GM21528 (cell line): ENCODE results near the gene POLR3K.

Source experiments
- ATAC-seq: cut with Tn5 transposase; IDR thresholded peaks from one replicate; pipeline ENCODE4 v1.9.1; 2021; ENCODE audit warnings: mild to moderate bottlenecking, moderate library complexity; ENCODE audit not compliant: unreplicated experiment, low FRiP score

Gene POLR3K

DNA sequence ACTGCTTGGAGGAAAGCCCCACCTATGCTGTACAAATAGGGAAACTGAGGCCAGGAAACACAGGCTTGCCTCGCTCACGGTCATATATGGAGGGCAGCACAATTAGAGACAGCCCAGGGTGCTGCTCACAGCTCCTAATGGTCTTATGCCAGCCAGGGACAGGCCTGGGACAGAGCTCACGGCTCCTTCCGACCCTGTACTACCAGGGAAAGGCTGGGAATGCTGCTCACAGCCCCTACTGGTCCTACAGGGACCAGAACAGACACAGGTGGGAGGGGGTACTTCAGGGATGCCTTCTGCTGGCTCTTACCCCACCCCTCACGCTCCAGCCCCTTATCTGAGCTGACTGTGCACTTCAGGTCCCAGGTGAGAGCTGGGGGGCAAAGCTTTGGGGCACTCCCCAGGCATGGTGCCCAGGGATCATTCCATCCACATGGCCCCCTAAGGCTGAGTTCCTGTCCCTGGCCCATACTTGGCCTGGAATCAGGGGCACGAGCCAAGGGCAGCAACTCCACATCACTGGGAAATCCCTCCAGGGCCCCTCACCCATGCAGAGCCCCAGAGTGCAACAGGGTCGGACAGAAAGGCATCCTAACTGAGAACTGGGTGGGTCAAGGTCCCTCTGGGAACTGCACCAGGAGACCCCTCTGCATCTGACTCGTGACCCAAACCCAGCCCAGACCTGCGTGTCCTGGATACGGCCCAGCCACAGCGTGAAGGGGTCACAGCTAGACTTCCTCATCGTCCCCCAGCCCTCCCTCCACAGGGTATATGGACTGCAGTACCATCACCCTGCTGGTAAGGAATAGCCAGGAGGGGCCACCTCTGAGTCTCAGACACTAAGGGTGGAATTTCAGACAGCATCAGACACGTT is 13.1 kb upstream of the POLR3K start:
- ATAC-seq: no peak

DNA sequence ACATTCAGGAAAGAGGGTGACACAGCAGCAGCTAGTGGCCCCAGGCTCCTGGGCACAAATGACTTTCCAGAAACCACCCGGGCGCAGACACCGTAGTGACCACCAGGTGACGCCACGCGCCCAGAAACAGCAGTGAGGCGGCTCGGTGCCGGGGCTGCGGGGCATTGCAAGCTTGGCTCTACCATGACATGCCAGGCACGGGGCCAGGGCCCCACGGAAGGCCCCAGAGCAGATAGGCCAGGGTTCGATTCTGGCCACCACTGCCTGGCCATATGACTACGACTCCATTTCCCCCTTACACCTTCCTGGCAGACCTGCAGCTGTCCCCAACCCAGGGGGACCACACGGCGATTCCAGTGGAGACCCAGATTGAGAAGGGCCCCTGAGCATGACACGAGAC is 12.3 kb upstream of the POLR3K start:
- ATAC-seq: no peak

- no peak for ATAC-seq
Observed at GRCh38 chr16:64914-65255, 11.5 kb upstream of the POLR3K start.

GRCh38 chr16:63998-64913 is 10.8 kb upstream of the POLR3K start:
- ATAC-seq: no peak

GRCh38 chr16:63466-63865 is 10.1 kb upstream of the POLR3K start:
- no peak for ATAC-seq

DNA sequence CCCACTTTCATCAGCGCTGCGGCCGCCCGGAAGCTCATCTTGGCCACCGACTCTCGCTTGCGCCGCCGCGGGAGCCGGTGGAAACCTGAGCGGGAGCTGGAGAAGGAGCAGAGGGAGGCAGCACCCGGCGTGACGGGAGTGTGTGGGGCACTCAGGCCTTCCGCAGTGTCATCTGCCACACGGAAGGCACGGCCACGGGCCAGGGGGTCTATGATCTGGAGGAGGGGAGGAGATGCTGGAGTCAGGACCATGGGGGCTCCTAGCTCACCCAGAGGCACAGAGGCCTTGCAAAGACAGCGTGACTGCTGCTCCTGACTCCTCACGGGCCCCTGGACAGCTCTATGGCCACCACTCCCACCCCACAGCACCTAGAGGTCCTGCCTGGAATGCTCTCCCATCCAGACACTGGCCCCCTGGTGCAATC is 9.6 kb upstream of the POLR3K start:
- ATAC-seq: no peak

GRCh38 chr16:62283-62967 is 9.0 kb upstream of the POLR3K start:
- no peak for ATAC-seq

- ATAC-seq: no peak
Observed at GRCh38 chr16:61879-62281, 8.5 kb upstream of the POLR3K start.

- ATAC-seq: no peak
Observed at GRCh38 chr16:60929-61878, 7.8 kb upstream of the POLR3K start.

DNA sequence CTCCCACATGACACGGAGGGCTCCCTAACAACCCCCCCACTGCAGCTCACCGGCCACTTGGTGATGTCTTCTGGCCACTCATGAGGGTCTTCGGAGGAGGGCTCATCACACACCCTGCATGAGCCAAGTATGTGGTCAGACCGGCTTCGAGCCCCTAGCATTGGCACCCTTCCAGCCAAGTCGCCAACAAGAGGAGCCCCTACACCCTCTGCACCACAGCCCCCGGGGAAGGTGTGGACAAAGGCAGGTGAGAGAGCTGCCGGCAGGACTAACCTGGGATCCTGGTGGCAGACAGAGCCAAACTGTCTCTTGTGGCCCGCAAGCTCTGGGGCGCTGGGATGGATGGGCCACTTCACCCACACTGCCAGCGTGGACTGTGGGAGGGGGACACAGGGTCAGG is 6.8 kb upstream of the POLR3K start:
- no peak for ATAC-seq

- ATAC-seq: no peak
Observed at GRCh38 chr16:59440-60059, 6.1 kb upstream of the POLR3K start.

DNA sequence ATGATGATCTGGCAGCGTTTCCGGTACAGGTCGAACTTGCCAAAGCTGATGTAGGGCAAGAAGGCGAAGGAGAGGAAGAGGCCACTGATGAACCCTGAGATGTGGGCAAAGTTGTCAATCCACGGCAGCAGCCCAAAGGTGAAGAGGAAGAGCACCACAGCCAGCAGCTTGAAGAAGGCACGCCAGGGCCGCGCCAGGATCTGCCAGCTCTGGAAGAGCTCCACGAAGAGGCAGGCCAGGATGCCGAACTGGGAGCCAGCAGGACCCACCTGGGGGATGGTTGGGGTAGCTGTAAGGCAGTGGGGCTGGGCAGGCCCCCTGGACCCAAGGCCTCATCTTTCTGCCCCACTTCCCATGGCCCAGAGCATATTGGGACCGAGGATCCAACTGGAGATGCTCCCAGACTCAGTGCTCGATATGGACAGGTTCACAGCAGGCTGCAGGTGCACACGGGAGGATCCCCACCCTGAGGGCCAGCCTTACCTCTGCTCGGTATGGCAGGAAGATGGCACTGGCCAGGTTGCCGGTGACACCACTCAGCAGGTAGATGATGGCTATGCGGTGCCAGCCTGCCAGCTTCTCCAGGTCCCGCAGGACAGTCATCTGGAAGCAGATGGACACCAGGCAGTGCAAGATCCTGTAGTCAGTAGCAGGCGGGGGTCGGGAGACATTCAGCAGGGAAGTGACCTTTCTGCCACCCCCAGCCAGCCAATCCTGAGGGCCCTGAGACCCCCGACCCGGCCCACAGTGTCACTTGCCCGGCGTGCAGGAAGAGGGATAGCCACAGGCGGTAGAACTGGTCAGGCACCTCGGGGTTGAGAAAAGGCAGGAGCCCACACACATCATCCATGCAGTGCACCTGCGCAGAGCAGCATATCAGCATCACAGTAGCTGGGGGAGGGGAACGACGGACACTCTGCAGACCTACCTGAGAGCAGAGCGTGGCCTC is 5.4 kb upstream of the POLR3K start:
- ATAC-seq: no peak

- ATAC-seq: no peak
Observed at GRCh38 chr16:57711-58110, 4.3 kb upstream of the POLR3K start.

GRCh38 chr16:56231-56927 is 3.0 kb upstream of the POLR3K start:
- ATAC-seq: no peak

DNA sequence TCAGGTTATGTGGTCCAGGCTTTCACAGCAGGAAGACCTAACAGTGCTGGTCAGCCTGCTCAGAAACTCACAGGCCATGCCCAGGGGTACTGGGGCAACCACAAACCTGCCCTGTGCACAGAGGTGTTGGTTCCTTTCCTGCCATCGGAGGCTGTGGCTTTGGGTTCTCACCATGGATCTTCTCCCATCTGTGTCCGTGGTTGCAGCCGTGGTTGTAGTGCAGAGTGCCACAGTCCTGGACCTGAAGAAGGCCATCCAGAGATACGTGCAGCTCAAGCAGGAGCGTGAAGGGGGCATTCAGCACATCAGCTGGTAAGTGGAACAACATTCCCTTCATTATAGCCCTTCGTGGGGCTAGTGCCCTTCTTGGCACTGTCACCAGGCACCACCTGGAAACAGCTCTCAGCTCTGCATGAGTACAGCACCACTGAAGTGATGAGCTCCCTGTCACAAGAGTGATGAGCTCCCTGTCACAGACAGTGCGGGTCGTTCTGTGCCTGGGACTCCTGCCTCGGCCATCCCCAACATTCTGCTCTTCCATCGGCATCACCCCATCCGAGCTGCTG is 2.2 kb upstream of the POLR3K start:
- ATAC-seq: no peak

DNA sequence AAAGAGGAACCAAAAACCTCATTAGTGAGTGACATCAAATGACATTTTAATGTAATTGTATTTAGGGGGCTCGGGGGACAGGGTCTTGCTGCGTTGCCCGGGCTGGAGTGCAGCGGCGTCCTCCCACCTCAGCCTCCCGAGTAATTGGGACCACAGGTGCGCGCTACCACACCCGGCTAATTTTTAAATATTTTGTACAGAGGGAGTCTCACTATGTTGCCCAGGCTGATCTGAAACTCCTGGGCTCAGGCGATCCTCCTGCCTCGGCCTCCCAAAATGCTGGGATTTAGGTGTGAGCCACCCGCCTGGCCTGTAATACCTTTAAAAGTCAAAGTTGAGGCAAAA is 801 bp upstream of the POLR3K start:
- ATAC-seq: no peak

DNA sequence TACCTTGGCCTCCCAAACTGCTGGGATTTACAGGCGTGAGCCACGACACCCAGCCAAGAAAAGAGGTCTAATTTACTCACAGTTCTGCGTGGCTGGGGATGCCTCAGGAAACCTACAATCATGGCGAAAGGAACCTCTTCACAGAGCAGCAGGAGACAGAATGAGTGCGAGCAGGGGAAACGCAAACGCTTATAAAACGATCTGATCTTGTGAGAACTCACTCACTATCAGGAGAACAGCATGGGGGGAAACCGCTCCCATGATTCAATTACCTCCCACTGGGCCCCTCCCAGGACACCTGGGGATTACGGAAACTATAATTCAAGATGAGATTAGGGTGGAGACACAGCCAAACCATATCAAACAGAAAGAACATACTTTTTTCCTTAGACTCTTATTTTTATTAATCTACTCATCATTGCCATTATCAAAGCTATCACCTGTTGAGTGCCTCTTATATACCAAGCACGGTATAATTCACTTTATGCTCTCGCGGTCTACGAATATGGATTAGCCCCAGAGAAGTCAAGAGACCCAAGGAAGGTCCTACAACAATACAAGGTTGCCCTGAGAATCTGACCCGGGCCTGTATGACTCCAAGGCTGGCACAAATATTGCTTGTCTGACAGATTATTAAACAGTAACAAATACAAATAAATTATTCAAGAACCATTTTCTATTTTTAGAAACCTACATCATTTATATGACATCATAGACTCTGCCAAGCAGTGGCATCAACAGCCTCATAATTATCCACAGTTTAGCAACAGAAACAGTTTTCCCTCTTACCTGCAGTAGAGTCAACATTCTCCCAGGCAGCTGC is 2.4 kb downstream of the POLR3K start:
- ATAC-seq: no peak
